GM12872 (cell line): ENCODE results near the gene ROBO2.

Experiments used
- CTCF ChIP-seq: IDR thresholded peaks from 3 replicates; pipeline ENCODE4 v1.5.1; 2011; ENCODE audit warnings: low read depth, mild to moderate bottlenecking, low read length, moderate library complexity; ENCODE audit not compliant: insufficient read depth

Gene ROBO2

GRCh38 chr3:77626157-77626556 is 586.3 kb downstream of the ROBO2 start:
- no peak for TF ChIP-seq CTCF

- TF ChIP-seq CTCF, result no peak
Measured at GRCh38 chr3:77648214-77648613, 608.3 kb downstream of the ROBO2 start.

- no peak for TF ChIP-seq CTCF
Measured at GRCh38 chr3:77648664-77649063, 608.8 kb downstream of the ROBO2 start.

- TF ChIP-seq CTCF, result no peak
Measured at GRCh38 chr3:77652624-77653023, 612.7 kb downstream of the ROBO2 start.

- TF ChIP-seq CTCF, result no peak
Measured at GRCh38 chr3:77655396-77655795, 615.5 kb downstream of the ROBO2 start.

GRCh38 chr3:77660718-77661117 is 620.8 kb downstream of the ROBO2 start:
- no peak for TF ChIP-seq CTCF

GRCh38 chr3:77667901-77668300 is 628.0 kb downstream of the ROBO2 start:
- TF ChIP-seq CTCF, result no peak

- no peak for TF ChIP-seq CTCF
Measured at GRCh38 chr3:77668376-77668775, 628.5 kb downstream of the ROBO2 start.
